Suppressor macrophage (primary cell): Measurements from ENCODE around the gene CFAP77.

Experiments used
- DNase-seq, 4 experiments: peaks; one replicate each; pipeline ENCODE4 v3.0.0-alpha.2; 2020 to 2022

Gene CFAP77

GRCh38 chr9:132494857-132495256, 84.8 kb downstream of the CFAP77 start:
- peak in 1 of 4 experiments; percentile 2 for DNase-seq

- no peak for DNase-seq
Measured at GRCh38 chr9:132497731-132498130, 87.7 kb downstream of the CFAP77 start.

GRCh38 chr9:132498531-132499210, 88.7 kb downstream of the CFAP77 start:
- DNase-seq: no peak

- DNase-seq: no peak
Measured at GRCh38 chr9:132499251-132499650, 89.2 kb downstream of the CFAP77 start.

- DNase-seq: no peak
Measured at GRCh38 chr9:132500193-132500592, 90.2 kb downstream of the CFAP77 start.

GRCh38 chr9:132502480-132502879, 92.5 kb downstream of the CFAP77 start:
- DNase-seq: no peak

- DNase-seq: no peak
Measured at GRCh38 chr9:132503116-132503515, 93.1 kb downstream of the CFAP77 start.

GRCh38 chr9:132504488-132504887, 94.5 kb downstream of the CFAP77 start:
- DNase-seq: no peak

GRCh38 chr9:132505991-132506655, 96.1 kb downstream of the CFAP77 start:
- no peak for DNase-seq

GRCh38 chr9:132506977-132507669, 97.1 kb downstream of the CFAP77 start:
- peak; percentile 58 to 77 (median 69) for DNase-seq

GRCh38 chr9:132507670-132508469, 97.9 kb downstream of the CFAP77 start:
- peak; percentile 65 to 81 (median 72) for DNase-seq

GRCh38 chr9:132509928-132510874, 100.2 kb downstream of the CFAP77 start:
- no peak for DNase-seq

- no peak for DNase-seq
Measured at GRCh38 chr9:132511191-132511999, 101.4 kb downstream of the CFAP77 start.

- no peak for DNase-seq
Measured at GRCh38 chr9:132513416-132513815, 103.4 kb downstream of the CFAP77 start.

- DNase-seq: no peak
Measured at GRCh38 chr9:132514011-132514744, 104.2 kb downstream of the CFAP77 start.

GRCh38 chr9:132514821-132515220, 104.8 kb downstream of the CFAP77 start:
- no peak for DNase-seq

GRCh38 chr9:132516301-132516700, 106.3 kb downstream of the CFAP77 start:
- DNase-seq: no peak

GRCh38 chr9:132516911-132517310, 106.9 kb downstream of the CFAP77 start:
- DNase-seq: no peak

- no peak for DNase-seq
Measured at GRCh38 chr9:132517815-132518550, 108.0 kb downstream of the CFAP77 start.
